HepG2 (cell line): ENCODE results near the gene DNAJC11. TPM values are rescaled to one million over a fixed set of nuclear protein-coding genes. Genes with fewer than 3 reads are reported as not detected.

Experiments used
- ARID3A ChIP-seq: IDR thresholded peaks from 2 replicates; pipeline ENCODE4 v1.6.1; 2012; ENCODE audit warnings: low read depth, low read length, improper control_type of control experiment
- CBX2 ChIP-seq, 2 experiments: fragments of 200-600 bp in 1 of 2; sonication (generic); formaldehyde crosslinking in 1 of 2; IDR thresholded peaks; 2 replicates each; pipeline versions ENCODE4 v1.7.0 to v1.8.1; 2018 to 2022; ENCODE audit warnings: low read depth in 2 of 2, low read length in 1 of 2, mild to moderate bottlenecking in 1 of 2, missing genetic modification reagents in 1 of 2
- CBX5 ChIP-seq: sonication (generic); formaldehyde crosslinking; IDR thresholded peaks from 2 replicates; pipeline ENCODE4 v1.4.0; 2020; ENCODE audit warnings: missing genetic modification reagents, borderline replicate concordance
- FIP1L1 ChIP-seq: fragments of 200-400 bp; formaldehyde crosslinking; IDR thresholded peaks from 2 replicates; pipeline ENCODE4 v1.6.1; 2018; ENCODE audit warnings: low read depth, mild to moderate bottlenecking, low read length, moderate library complexity, borderline replicate concordance; ENCODE audit not compliant: insufficient read depth
- MTA1 ChIP-seq: sonication (generic); formaldehyde crosslinking; IDR thresholded peaks from 2 replicates; pipeline ENCODE4 v1.4.0; 2020; ENCODE audit warnings: missing genetic modification reagents, mild to moderate bottlenecking, borderline replicate concordance
- PAWR ChIP-seq: sonication (generic); formaldehyde crosslinking; IDR thresholded peaks from 2 replicates; pipeline ENCODE4 v1.4.0; 2020; ENCODE audit warnings: missing genetic modification reagents, mild to moderate bottlenecking, borderline replicate concordance
- PRMT3 ChIP-seq: sonication (generic); formaldehyde crosslinking; IDR thresholded peaks from 2 replicates; pipeline ENCODE4 v1.8.1; 2022; ENCODE audit warnings: low read depth, mild to moderate bottlenecking, moderate library complexity, missing genetic modification reagents, borderline replicate concordance
- RXRA ChIP-seq: sonication (generic); formaldehyde crosslinking; IDR thresholded peaks from 2 replicates; pipeline ENCODE4 v1.5.1; 2020; ENCODE audit warnings: missing genetic modification reagents
- SCMH1 ChIP-seq: sonication (generic); formaldehyde crosslinking; IDR thresholded peaks from 2 replicates; pipeline ENCODE4 v1.9.0; 2021; ENCODE audit warnings: missing genetic modification reagents, mild to moderate bottlenecking, borderline replicate concordance
- SP2 ChIP-seq: sonication (generic); formaldehyde crosslinking; IDR thresholded peaks from 2 replicates; pipeline ENCODE4 v1.5.1; 2020; ENCODE audit warnings: mild to moderate bottlenecking, missing genetic modification reagents
- TOPORS ChIP-seq: sonication (generic); formaldehyde crosslinking; IDR thresholded peaks from 2 replicates; pipeline ENCODE4 v1.8.0; 2023; ENCODE audit warnings: mild to moderate bottlenecking, missing genetic modification reagents
- ZBTB44 ChIP-seq: sonication (generic); formaldehyde crosslinking; IDR thresholded peaks from 2 replicates; pipeline ENCODE4 v1.4.0; 2020; ENCODE audit warnings: missing genetic modification reagents
- ZBTB7B ChIP-seq: sonication (generic); formaldehyde crosslinking; IDR thresholded peaks from 2 replicates; pipeline ENCODE4 v1.4.0; 2020; ENCODE audit warnings: missing genetic modification reagents
- ZFP36 ChIP-seq: fragments of 150-350 bp; IDR thresholded peaks from 2 replicates; pipeline ENCODE4 v1.6.1; 2018; ENCODE audit warnings: borderline replicate concordance, low read length, low read depth; ENCODE audit not compliant: partially characterized antibody
- ZNF335 ChIP-seq: sonication (generic); formaldehyde crosslinking; IDR thresholded peaks from 2 replicates; pipeline ENCODE4 v1.4.0; 2020; ENCODE audit warnings: missing genetic modification reagents
- ZNF496 ChIP-seq: sonication (generic); formaldehyde crosslinking; IDR thresholded peaks from 2 replicates; pipeline ENCODE4 v1.8.1; 2023; ENCODE audit warnings: mild to moderate bottlenecking, moderate library complexity, missing genetic modification reagents; ENCODE audit not compliant: insufficient replicate concordance
- ZNF589 ChIP-seq: sonication (generic); formaldehyde crosslinking; conservative IDR thresholded peaks from 2 replicates; pipeline ENCODE4 v1.8.0; 2022; ENCODE audit warnings: mild to moderate bottlenecking, moderate library complexity, missing genetic modification reagents
- ZNF674 ChIP-seq: sonication (generic); formaldehyde crosslinking; IDR thresholded peaks from 2 replicates; pipeline ENCODE4 v1.5.0; 2020; ENCODE audit warnings: low read depth, mild to moderate bottlenecking, missing genetic modification reagents
- ZNF800 ChIP-seq: sonication (generic); formaldehyde crosslinking; IDR thresholded peaks from 2 replicates; pipeline ENCODE4 v1.4.0; 2020; ENCODE audit warnings: missing genetic modification reagents
- ZSCAN29 ChIP-seq: sonication (generic); formaldehyde crosslinking; conservative IDR thresholded peaks from 2 replicates; pipeline ENCODE4 v1.4.0; 2020; ENCODE audit warnings: mild to moderate bottlenecking, missing genetic modification reagents
- polyA plus RNA-seq, 8 experiments: library from polyadenylated mRNA; depleted of rRNA in 3 of 8; stranded (reverse) in 7 of 8; unstranded in 1 of 8; fragments of >200 nt; fragmentation: Illumina TruSeq in 4 of 8; extraction: Trizol in 4 of 8; gene quantifications; 2 replicates each; pipeline versions ENCODE4 v1.2.1 to v1.2.3, GENCODE V29; 2011 to 2016; ENCODE audit warnings: low read depth in 4 of 8, missing spikeins in 1 of 8, mixed read lengths in 1 of 8; ENCODE audit not compliant: insufficient read depth in 1 of 8
- total RNA-seq, 5 experiments: library from RNA; depleted of rRNA; stranded (reverse); fragments of >200 nt; fragmentation: Illumina TruSeq; extraction: Trizol; gene quantifications; 2 replicates each; pipeline ENCODE4 v1.2.3, GENCODE V29; 2016; ENCODE audit warnings: low read depth in 1 of 5
- TF ChIP-seq, protein P1 (sequence below): sonication (generic); formaldehyde crosslinking; IDR thresholded peaks from 2 replicates; pipeline ENCODE4 v1.8.0; 2022; ENCODE audit warnings: mild to moderate bottlenecking, missing genetic modification reagents, moderate library complexity
- TF ChIP-seq, protein P2 (sequence below): IDR thresholded peaks from 2 replicates; pipeline ENCODE4 v1.6.1; 2016; ENCODE audit warnings: missing compliant biosample characterization, missing genetic modification reagents, borderline replicate concordance

DNAJC11 gene
- total and polyA plus RNA-seq, 2 of the 13 experiments (the other 11 are each of a cell fraction or from before 2014, with no cell fraction given), result 25.1 to 47.6 TPM

DNA sequence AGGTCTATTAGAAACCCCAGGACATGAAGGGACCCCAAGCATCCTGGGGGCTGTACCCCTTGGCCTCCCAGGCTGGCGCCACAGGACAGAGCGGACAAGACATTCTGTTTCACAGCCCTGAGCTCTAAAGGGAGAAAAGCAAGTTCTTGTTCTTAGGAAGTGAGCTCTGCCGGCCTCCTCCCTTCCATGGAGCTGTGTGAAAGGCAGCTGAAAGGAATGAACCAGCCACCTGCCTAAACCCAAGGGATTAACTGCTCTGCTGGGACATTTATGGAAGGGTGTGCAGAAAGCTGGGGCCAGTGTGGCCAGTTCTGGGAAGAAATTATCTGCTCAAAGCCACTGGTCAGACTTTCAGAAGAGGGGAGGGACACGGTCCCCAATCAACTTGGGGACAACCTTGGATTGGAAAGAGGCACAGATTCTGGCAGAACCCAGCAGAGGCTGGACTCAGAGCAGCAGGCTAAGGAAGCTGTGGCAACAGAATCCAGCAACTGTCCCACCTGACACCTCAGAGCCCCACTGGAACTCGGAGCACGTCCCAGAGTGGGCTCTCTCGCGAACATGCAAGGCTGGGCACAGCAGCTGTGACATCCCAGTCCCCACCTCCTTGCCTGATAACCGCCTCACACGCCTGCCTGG is 101.1 kb downstream of the DNAJC11 start (continued):
- TF ChIP-seq SP2, result no peak
- TF ChIP-seq PRMT3, result no peak
- TF ChIP-seq ARID3A, result no peak
- no peak for TF ChIP-seq ZNF335 (CRISPR knock-in tag)
- no peak for TF ChIP-seq ZSCAN29 (CRISPR knock-in tag)
- TF ChIP-seq FIP1L1, result no peak
- no peak for TF ChIP-seq SCMH1 (CRISPR knock-in tag)
- TF ChIP-seq PAWR, result no peak
- TF ChIP-seq, protein P1, sequence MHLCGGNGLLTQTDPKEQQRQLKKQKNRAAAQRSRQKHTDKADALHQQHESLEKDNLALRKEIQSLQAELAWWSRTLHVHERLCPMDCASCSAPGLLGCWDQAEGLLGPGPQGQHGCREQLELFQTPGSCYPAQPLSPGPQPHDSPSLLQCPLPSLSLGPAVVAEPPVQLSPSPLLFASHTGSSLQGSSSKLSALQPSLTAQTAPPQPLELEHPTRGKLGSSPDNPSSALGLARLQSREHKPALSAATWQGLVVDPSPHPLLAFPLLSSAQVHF (CRISPR knock-in tag), result no peak
- TF ChIP-seq, protein P2, sequence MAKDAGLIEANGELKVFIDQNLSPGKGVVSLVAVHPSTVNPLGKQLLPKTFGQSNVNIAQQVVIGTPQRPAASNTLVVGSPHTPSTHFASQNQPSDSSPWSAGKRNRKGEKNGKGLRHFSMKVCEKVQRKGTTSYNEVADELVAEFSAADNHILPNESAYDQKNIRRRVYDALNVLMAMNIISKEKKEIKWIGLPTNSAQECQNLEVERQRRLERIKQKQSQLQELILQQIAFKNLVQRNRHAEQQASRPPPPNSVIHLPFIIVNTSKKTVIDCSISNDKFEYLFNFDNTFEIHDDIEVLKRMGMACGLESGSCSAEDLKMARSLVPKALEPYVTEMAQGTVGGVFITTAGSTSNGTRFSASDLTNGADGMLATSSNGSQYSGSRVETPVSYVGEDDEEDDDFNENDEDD (CRISPR knock-in tag), result no peak
- no peak for TF ChIP-seq ZNF674 (CRISPR knock-in tag)
- 0 out of 2 replicates have a peak, but pooled peaks have one; percentile 2 for TF ChIP-seq CBX5 (CRISPR knock-in tag)
- TF ChIP-seq ZNF496, result no peak
- TF ChIP-seq RXRA, result 0 out of 2 replicates have a peak, but pooled peaks have one; percentile 23
- no peak for TF ChIP-seq ZBTB44 (CRISPR knock-in tag)
- no peak for TF ChIP-seq ZFP36
- TF ChIP-seq ZNF800 (CRISPR knock-in tag), result no peak
- TF ChIP-seq MTA1 (CRISPR knock-in tag), result no peak
- TF ChIP-seq CBX2 (IDR thresholded peaks at IDR 0.05; ENCODE audit: low read depth, low read length), result no peak
- TF ChIP-seq CBX2 (CRISPR knock-in tag; IDR thresholded peaks at IDR 0.05; ENCODE audit: low read depth), result peak; percentile 75; the same call in 1 of the 2 replicates
- TF ChIP-seq ZNF589 (CRISPR knock-in tag), result no peak
- TF ChIP-seq ZBTB7B (CRISPR knock-in tag), result 0 out of 2 replicates have a peak, but pooled peaks have one; percentile 27
- TF ChIP-seq TOPORS (CRISPR knock-in tag), result no peak
